Activated T-cell treated with anti-CD3 and anti-CD28 coated beads, Interleukin-2, amount 50 U/mL, for 48 hours (primary cell): ENCODE measurements around the gene SPTSSB.
A peak's percentile ranks its signal among the peaks of the same experiment; 100 is the strongest.

Experiments
- DNase-seq, 2 experiments: peaks; one replicate each; pipeline ENCODE4 v3.0.0-alpha.2; 2020

The SPTSSB gene

DNA sequence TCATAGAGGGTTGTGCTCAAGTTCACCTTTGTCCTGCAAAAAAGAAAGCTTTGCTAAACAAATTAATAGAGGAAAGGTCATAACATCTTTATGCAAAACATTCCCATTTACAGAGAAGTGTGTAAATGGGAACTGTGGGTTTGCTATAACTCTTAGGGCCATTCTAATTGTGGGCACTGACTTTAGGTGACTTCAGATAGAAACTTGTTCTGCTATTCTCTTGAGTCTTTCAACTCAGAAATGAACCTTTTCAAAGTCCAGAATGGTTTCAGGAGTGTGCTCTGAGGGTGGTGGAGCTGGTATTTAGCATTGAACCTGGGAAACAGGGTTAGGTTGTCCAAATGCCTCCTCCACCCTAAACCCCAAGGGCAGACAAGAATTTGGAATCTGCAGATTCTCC lies 34.0 kb downstream of the SPTSSB start:
- DNase-seq = no peak

DNA sequence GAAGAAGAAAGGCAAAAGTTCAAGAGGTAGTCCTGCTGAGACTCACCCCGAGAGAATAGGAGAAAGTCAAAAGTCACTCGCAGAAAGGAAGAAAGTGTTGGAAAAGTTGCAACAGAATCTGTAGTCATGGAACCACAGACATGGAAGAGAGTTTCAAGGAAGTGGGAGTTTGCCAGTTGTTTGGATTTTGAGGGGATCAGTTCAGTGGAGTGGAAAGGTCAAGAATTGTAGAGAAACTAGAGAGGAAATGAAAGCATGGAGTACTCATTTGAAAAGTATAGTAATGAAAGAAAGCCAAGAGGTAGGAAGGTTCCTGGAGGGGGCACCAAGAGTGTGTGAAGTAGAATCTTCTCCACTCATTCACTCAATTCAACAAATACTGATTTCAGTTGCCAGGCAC lies 34.7 kb downstream of the SPTSSB start:
- DNase-seq = no peak

DNA sequence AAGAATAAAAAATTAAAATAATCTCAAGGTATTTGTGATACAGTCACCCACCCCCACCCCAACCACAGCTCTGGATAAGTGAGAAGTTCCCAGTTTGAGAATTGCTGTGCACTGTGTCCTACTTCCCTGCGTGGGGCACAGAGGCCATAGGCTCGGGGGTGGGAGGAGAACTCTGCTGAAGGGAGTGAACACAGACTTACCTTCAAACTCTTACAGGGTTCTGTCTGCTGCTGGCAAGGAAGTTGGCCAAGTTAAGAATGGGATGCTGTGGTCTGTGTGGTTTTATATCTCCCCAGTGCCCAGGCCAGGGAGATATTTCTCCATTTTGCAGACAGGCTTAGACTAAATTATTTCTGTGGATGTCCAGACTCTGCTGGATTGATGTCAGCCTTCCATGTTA lies 37.6 kb downstream of the SPTSSB start:
- no peak for DNase-seq

DNA sequence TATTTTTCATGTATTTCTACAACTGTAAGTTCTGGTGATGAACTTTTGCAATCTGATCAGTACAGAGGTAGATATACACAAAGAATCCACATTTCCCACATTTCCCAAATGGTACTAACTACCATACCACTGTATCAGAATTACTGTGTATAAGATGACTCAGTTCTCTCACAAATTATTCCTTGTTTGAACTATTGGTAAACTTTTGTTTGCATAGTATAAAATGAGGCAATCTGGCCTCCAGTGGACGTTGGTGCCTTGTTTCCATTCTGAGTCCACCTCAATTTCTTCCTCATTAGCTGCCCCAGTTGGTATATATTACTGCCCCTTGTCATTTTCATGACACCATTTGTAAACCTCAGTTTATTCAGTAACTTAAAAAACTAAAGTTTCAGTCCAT lies 38.5 kb downstream of the SPTSSB start:
- DNase-seq = no peak

GRCh38 chr3:161325059-161325458 lies 46.3 kb downstream of the SPTSSB start:
- no peak for DNase-seq

DNA sequence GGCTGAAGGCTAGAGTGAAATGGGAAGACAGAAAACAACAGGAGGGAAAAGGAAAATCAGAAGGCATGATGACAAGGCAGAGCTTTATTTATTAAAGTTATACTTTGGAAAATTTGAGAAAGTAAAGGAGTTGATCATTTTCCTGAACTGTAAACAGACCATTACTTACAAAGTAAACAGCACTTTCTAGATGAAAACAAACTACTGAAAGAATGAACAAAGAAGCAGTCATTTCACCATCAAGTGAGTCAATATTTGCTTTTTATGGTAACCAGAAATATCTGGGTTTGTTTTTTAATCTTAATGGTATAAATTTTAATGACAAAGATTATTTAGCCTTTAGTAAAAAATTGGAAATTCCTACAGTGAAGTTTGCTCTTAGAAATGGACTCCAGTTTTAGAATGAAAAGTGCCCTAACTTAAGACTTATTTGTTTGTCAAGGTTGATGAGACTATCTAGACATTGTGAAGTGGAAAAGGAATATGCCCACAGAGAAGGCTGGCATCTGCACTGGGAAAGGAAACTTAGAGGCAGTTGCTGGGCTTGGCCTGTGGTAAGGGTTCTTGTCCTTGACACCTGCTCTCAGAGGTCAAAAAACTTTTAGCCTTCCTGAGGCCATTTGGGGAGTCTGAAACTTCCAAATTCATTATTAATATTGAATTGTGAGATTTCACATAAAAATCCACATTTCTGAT lies 47.2 kb downstream of the SPTSSB start:
- no peak for DNase-seq

DNA sequence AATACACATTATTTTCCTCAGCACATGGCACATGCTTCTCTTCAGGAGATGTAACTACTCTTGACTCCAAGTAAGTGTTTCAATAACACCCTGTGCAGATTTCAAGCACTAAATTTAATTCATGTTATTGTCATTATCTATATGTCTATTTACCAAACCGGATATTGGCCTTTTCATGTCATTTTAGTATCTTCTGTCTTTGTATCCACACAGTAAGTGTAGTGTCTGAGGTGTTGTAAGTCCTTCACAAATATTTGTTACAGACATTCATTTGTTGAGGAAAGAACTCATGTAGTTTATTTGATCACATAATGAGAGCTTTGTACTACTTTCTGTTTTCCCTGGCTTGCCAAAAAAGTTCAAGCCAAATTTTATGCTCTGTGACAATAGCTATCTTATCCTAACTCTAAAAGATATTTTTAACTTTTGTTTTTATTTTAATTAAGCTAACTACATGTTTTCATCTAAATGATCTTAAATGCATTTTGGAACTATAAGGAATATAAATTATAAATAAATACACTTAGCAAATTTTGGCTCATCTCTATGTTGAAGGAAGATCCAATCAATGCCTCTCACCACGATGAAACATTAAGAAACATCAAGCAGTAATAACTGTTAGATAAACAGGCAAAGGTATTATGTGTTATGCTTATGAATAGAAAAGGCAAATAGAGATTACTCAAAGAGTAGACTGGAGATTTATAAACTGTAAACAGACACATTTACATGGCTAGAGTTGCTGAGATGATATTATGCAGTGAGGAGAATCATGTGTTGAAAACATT lies 48.3 kb downstream of the SPTSSB start:
- DNase-seq = no peak

- DNase-seq = no peak
Observed at GRCh38 chr3:161320837-161321236, 50.5 kb downstream of the SPTSSB start.

DNA sequence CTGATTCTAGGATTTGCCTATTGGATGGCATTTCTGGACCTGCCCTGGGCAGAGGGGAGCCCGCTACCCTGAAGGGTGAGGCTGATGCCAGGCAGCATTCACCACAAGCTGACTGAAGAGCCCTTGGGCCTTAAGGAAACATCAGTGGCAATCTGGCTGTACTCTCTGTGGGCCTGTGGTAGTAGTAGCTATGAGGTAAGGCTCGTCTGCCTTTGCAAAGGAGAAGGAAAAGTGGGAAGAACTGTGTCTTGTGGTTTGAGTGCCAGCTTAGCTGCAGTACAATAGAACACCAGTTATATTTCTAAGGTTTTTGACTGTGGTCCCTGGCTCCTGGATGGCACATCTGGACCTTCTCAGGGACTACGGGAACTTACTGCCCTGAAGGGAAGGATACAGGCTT lies 51.5 kb downstream of the SPTSSB start:
- no peak for DNase-seq

DNA sequence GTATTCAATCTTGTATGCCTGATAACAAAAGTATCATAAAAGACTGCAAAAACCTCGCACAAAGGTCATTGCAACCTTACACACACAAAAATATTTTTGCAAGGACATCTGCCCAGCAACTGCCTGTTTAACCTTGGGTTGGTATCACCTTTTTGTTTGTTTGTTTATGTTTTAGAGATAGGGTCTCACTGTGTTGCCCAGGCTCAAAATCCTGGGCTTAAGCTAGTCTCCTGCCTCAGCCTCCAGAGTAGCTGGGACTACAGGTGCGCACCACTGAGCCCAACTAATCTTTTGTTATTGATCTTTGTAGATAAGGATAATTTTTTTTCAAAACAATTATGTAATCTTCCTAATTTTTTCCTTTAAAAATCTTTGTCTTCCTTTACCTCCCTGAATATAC lies 54.2 kb downstream of the SPTSSB start:
- DNase-seq = no peak

DNA sequence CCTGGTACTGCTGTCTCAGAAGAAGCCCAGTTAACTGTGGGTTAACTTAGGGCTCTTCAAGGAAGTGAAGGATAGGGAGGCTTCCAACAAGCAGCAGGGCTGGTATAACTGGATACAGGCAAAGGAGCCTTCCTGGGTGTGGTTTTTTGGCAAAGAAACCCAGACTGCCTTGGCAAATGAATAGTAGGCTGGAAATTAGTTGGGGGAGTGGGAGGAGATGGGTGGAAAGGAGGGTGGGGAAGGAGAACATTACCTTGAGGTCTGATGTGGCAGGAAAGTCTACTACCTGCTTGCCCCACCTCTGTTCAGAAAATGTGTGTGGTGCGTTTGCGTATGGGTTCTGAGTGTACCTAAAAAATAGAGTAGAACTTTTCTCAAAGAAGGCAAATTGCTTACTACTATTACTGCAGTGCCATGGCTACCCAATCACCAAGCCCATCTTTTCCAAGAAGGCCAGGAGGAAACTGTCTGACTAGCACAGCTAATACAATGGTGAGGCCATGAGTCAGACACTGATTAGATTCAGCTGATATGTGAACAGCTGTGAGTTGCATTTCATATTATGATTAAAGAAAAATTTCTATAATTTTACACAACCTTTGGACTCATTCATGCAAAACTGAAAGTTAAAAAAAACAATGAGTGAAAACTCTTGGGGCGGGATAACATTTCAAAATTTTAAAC lies 55.2 kb downstream of the SPTSSB start:
- no peak for DNase-seq

DNA sequence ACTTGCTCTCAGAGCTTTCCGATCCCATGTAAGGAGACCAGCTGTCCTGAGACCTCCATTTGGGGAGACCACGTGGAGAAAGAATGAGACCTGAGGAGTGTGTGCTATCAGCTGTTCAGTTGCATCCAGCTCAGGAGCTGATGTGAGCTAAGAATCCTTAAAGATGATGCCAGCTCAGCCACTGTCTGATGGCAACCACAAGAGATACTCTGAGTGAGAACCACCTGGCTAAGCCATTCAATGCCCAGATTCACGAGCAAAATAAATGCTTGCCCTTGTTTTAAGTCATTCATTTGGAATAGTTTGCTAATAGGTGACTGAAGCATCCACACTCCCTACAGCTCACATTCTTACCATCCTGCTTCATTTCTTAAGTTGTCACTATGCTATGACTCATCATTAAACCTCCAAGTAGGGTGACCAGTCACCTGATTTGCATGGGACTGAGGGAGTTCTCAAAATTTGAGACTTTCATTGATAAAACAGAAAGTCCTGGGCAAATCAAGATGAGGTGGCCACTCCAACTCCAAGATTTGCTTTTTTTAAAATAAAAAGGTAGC lies 56.4 kb downstream of the SPTSSB start:
- no peak for DNase-seq

DNA sequence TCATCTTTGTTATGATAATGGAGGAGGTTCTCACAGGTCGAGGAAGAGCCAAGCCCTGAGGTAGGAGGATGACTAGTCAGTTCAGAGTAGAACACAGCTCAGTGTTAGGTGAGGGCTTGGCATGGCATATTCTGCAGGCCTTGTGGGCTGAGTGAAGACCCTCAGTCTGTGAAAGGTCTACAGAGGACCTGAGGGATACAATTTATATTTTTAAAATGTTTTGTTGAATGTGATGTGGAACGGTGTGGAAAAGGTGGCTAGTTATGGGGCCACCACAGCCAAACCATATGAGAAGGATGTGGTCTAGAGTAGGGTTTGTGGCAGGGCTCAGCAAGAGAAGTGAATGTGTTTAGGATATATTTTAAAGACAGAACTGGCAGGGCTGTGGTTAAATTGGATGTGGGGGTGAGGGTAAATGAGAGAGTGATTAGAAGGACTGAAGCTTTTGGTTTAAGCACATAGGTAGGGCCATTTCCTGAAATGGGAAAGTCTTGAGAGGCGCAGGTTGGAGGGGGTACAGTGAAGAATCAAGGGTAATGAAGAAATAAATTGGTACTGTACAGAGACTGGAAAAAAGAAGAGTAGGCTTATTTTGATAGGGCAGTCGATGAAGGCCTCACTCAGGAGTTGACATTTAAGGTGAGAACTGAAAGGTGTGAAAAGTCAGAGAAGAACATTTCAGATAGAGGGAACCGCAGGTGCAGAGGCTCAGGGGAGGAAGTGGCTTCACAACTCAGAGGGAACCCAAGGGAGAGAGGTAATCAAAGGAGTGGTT lies 60.5 kb downstream of the SPTSSB start:
- peak; percentile 68 to 75 for DNase-seq

DNA sequence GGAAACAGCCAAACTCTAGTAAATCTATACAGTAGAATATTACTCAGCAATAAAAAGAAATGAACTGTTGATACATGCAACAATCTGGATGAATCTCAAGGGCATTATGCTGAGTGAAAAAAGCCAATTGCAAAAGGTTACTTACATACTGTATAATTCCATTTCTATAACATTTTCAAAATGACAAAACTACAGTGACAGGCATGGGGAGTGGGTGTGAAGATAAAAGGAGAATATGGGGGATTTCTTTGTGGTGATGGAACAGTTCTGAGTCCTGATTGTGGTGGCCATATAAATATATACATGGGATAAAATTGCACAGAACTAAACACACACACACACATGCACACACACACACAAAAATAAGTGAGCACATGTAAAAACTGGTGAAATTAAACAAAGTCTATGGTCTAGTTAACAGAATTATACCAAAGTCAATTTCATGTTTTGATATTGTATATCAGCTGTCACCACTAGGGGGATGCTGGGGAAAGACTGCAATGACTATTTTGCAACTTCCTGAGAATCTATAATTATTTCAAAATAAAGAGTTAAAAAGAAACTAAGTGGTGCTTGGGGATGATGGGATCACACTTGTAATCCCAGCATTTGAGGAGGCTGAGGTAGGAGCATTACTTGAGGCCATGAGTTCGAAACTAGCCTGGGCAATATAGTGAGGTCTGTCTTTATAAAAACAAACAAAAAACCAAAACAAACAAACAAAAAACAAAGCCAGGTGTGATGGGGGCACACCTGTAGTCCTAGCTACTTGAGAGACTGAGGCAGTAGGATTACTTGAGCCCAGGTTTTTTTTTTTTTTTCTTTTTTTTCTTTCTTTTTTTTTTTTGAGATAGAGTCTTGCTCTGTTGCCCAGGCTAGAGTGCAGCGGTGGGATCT lies 66.0 kb downstream of the SPTSSB start:
- DNase-seq = no peak

GRCh38 chr3:161296814-161297213 lies 74.5 kb downstream of the SPTSSB start:
- DNase-seq = no peak

GRCh38 chr3:161295325-161295724 lies 76.0 kb downstream of the SPTSSB start:
- DNase-seq = no peak
